HG02588 (cell line): Measurements from ENCODE around the gene SLC8A1.

ENCODE experiments used
- ATAC-seq: cut with Tn5 transposase; IDR thresholded peaks from one replicate; pipeline ENCODE4 v1.9.1; 2021; ENCODE audit warnings: mild to moderate bottlenecking, moderate library complexity; ENCODE audit not compliant: unreplicated experiment

Gene SLC8A1

DNA sequence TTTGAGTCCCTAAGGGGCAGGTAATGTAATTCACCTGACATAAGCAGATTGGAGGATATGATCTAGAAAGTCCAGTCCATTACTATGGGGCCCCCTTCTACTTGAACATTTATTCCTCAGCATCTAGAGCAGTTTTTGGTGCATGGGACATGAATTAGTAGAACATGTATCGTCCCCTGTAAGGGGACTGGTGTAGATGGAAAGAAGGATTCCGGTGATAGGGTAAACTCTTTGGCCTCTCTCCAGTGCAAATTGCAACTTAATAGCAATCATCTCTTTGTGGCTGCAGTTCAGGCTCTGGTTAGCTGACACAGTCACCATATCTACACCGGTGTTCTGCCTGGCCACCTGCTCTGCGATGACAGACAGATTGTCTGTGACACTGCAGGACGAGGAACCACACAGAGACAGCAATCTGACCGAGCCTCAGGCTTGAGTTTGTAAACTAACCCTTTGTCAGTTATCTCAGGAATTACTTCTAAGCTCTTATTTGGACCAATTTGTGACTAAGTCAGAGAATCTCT lies 6.4 kb upstream of the SLC8A1 start:
- no peak for ATAC-seq

DNA sequence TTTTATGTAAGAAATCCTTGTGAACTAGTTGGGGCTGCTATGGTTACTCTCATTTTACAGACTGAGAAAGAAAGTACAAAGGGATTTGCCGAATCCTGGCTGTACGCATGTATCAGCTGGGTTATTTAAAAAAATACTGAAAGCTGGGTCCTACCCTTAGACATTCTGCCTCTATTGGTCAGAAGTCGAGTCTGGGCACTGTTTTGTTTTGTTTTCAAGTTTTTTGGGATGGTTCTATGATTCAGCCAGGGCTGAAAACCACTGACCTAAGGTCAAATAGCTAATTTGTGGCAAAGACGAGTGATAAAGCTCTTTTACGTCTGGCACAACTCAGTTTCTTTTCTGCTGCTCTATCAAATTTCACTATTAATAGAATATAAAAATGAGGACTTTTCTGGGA lies 5.9 kb upstream of the SLC8A1 start:
- no peak for ATAC-seq

DNA sequence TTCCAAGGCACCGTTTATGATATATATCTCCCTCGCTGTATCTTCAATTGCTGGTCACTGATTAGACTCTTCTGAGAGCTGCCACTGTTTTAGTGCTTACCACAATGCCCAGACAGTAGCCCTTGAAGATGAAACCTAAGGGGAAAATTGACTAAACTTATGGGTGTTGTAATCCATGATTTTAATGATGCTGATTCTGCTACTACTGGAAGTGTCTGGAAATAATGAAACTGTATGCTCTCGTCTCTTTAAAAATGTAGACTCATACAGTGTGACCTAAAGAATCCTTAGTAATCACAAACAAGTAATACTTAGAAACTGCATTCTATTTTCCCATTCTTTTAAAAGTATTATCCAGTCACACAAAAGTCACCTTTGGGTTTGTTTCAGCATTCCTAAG lies 5.5 kb upstream of the SLC8A1 start:
- ATAC-seq, result no peak

DNA sequence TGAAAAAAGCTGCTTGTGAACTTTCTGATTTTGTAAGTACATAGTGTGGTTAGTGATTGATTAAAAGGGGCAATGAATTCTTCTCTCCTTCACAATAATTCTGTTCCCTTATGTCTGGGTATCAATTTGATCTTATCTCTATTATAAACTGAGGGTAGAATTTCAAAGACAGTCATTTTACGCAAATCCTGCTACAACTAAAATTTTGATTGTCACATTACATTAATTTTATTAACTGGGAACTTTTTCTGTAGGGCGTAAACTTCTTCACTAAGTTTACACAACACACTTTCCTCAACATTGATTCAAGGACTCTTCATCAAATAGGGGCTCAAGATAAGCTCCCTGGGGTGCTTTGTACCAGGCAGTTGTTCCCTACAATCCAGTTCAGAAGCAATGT lies 5.0 kb upstream of the SLC8A1 start:
- ATAC-seq, result no peak

DNA sequence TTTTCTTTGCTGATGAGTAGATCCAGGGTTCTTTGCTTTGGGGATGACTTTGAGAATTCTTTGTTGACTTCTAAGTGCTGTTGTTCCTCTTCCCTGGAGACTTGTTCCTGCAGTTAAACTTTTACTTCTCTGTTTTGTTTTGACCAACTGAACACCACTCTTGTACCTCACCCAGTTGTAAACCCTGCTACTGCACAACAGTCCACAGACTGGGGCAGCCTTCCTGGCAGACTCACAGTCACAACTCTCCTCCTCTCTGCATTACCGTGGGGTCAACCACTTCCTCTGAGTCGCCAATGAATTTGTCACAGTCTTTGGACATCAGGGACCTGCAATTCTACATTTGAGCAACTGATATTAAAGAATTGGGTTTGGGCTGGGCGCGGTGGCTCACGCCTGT lies 3.8 kb upstream of the SLC8A1 start:
- ATAC-seq, result no peak

DNA sequence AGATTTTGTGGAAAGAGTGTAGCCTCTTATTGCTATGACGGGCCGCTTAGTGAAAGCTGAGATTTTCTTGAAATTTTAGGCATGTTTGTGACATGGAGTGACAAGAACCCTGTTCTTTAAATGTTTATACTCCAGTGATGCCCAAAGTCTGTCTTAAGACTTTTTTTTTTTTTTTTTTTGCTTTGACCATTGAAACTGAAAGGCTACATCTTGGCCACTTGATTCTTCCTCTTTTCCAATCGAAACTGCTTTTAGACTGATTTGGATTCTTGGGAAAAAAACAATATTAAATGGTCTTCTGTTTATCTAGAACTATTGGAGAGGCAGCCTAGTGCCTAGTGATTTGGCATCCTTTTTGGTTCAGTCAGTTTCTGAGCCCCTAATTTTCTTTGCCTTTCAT lies 2.4 kb upstream of the SLC8A1 start:
- ATAC-seq, result no peak

DNA sequence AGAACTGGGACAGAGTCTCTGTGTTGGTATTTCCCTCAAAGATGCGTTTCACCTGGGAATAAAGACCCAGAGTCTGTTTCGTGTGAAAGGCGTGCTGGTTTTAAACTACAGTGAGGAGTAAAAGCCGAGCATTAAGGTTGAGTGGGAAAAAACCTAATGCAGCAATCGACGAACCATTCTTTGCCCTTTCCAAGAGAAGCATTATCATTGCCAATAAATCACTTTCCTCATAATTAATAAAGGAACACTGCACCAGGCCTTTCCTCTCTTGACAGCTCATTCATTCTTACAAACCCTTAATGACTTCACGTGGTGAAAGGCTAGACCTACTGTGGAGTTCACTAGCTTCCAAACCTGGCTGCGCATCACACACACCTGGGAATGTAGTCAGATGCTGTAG lies 896 bp upstream of the SLC8A1 start:
- ATAC-seq, result no peak

DNA sequence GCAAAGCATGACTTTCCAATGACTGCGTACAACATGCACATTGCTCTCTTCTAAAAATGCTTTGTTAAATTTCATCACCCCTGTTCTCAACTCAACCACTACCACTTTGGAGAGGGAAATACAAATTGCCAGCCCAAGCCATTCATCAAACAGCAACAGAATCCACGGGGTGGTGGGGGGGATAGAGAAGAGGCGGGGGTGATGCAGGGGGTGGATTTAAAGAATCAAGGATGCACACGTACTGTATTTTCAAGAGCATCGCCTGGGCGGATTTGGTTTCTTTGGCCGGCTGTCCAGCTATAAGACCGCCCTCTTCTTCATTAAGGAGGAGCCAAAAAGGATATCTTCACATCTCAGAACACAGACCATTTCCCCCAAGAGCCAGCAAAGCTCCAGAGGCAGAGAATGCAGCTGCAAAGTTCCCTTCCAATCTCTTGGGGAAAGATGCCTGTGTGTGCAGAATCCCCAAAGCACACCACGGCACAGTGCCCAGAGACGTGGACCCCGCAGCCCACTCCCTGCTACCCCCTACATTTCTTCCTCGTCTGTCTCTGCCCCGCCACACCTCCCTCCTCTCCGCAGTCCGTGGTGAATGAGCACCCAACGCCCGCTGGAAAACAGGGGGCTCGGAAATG lies 977 bp downstream of the SLC8A1 start:
- ATAC-seq, result no peak

DNA sequence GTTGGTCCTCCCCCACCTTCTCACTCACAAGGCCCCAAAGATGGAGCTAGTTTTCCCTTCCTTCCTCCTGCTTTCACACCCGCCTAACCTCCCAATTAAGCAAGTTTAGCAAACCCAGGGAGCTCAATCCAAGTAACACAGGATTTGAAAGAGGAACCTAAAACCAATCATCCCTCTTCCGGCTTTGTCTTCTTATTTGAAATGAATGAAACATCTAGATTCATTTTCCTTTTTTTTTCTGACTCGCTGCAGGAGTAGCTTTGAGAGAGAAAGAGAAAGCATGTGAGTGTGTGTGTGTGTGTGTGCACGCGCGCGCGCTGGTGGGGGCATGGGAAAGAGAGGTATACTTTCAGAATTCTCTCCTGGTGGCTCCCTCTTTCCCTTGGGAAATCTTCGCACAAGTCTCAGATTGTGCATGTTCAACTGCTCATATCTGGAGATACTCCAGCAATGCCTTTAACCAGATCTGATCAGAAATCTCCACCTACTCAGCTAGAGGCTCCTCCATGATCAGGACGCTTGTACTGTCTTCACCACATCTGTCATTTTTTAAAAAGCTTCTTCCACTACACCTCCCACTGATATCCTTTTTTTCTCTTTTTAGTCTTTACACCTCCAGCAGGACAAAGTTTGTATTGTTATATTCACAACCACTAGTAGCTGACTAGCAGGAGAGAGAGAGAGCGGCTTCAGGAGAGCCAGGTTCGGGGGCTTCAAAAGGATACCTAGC lies 1.7 kb downstream of the SLC8A1 start:
- no peak for ATAC-seq

DNA sequence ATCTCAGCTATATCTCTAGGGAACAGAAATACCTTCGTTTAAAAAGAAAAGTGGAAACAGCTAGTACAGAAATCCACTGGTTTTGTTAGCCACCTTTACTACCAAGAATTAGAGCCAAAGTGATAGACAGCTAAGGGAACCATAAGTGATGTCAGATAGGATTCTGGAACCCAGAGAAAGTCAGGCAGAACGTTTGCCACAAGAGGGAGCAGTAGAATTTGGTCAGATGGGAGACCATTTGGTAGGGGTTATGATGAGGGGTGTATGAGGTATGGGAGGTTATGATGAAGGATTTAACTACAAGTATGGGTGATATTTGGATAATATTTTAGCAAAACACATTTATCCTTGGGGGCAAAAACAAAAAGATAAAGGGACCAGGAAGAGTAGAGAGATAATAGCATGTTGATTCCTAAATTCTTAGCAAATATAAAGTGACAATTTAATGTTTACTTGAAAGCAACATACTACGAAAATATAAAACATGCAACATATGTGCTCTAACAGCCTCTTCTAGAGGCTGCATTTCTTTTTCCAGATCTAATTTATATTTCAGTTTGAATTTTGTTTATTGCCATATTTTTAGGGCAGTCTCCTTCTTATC lies 3.3 kb downstream of the SLC8A1 start:
- no peak for ATAC-seq

DNA sequence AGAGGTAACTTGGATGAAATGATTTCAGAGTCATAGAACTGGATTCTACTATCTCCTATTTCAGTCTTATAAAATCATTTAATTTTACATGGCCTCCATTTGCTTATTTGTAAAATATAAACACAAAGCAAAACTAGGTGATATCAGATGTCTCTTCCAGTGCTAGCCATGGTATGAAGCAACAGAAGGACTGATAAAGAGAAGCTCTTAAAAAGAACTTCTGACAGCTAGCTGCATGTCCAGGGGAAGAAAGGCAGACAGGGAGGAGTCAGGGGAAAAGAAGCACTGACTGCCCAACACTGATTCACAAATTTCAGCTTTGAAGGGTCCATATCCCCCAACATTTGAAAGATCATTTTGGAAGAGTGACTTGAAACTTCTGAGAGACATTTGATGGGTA lies 6.4 kb downstream of the SLC8A1 start:
- no peak for ATAC-seq

DNA sequence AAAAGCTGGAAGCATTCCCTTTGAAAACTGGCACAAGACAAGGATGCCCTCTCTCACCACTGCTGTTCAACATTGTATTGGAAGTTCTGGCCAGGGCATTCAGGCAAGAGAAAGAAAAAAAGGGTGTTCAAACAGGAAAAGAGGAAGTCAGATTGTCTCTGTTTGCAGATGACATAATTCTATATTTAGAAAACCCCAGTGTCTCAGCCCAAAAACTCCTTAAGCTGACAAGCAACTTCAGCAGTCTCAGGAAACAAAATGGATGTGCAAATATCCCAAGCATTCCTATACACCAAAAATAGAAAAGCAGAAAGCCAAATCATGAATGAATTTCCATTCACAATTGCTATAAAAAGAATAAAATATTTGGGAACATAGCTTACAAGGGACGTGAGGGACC lies 11.1 kb downstream of the SLC8A1 start:
- ATAC-seq, result no peak

DNA sequence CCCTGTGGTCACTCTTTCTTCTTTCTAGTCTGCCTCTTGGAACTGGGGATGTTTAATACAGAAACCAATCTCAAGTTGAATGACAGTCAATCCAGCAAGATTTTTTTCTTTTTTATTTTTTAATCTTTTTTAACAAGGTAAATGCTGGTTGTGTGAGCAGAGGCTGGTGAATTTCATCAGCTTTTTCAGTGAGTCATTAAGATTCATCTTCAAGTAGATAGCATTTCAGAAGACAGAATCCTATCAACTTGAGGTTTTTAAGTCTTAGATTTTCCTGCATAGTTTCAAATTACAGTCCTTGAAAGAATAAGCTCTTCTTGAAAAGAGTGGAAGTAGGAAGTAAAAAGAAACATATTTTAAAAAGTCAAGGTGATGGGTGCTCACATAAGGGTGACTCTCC lies 12.4 kb downstream of the SLC8A1 start:
- no peak for ATAC-seq

DNA sequence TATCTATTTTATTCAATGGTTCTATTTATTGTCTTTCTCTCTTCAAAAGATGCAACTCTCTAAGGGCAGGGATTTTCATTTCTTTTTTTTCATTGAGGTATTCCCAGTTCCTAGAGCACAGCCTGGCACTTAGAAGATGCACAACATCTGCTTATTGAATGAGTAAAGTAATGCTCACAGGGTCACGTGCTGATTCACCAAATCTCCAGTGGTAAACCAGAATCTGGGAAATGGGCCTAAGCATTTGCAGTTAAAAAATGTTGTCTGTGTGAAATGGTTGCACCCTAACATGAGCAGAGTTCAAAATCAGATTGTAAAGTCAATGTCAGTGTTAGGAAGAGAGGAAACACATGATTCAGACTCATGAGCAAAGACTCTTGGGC lies 15.8 kb downstream of the SLC8A1 start:
- no peak for ATAC-seq

DNA sequence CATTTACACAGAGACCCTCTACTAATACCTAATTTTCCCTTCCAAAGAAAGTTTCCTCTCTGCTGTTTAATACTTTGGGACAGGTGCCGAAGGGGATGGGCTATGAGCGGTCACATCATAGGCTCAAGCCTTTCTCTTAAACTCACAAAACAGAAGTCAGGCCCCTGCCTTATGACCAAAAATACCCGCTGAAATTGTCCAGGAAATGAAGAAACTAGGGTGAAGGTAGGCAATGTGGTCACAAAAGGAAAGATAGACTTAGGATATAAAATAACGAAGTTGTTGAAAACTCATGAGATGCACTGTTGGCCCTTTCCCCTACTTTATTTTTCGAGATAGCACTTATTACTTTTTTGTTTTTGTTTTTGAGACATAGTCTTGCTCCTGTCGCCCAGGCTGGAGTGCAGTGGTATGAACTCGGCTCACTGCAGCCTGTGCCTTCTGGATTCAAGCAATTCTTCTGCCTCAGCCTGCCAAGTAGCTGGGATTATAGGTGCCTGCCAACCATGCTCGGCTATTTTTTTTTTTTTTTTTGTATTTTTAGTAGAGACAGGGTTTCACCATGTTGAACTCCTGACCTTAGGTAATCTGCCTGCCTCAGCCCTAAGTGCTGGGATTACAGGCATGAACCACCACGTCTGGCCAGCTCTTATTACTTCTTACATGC lies 16.3 kb downstream of the SLC8A1 start:
- ATAC-seq, result no peak

DNA sequence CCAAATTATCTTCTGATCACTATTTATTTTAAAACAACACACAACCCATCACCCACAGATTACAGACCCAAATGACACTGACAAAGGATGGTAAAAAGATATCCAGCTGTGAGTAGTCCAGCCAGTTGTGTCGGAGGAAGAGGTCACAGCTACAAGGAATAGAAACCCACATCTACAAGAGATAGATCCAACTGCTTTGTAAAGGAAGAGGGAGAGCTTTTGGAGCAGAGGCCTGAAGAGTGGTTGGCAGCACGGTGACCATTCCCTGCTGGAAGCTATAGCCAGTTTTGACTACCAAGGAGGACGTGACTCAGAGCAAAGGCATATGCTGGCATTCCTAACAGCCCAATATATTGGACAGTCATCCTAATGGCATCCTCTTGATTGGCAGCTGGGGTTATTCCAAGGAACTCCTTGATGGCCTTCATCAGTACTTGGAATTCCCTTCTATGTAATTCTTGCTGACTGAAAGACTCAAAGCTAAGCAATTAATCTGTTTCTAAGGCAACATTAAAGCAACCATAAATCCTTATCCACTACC lies 17.1 kb downstream of the SLC8A1 start:
- no peak for ATAC-seq

DNA sequence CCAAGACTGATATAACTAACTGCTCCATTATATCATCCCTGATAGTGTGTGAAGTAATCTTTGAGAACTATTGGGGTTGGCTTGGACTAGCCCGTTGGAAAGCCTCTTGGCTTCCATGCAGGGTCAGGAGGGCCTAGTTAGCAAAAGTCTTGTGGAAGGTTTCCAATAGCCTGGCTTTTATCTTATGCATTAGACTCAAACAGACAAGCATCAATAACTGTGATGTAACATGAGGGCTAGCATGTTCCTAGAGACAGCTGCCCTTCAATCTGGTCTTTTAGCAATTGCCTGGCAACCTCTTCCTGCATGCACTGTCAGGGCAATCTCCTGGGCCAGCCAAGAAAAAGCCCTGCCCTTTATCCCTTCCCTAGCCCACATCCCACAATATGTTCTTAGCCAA lies 18.2 kb downstream of the SLC8A1 start:
- ATAC-seq, result no peak

DNA sequence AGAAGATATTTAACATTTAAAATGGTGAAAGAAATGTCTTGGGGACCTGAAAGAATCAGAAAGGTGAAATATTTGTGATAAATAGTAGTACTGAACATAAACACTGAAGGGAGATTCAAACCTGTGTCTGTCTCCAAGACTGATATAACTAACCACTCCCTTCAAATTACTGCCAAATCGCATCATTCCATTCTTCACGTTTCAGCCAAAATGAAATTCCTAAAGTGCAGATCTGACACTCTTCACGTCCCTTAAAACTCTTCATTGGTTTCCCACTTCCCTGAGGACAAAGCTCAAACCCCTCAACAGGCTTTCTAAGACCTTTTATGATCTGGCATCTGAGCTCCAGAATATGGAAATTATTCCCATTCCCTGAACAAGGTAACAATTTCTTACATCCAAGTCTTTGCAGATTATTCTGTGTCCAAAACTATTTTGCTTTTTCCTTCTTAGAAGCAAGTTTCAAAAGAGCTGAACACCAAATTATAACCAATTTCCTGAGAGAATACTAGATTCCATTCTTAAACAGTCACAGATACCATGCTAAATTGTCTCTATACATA lies 18.9 kb downstream of the SLC8A1 start:
- no peak for ATAC-seq

DNA sequence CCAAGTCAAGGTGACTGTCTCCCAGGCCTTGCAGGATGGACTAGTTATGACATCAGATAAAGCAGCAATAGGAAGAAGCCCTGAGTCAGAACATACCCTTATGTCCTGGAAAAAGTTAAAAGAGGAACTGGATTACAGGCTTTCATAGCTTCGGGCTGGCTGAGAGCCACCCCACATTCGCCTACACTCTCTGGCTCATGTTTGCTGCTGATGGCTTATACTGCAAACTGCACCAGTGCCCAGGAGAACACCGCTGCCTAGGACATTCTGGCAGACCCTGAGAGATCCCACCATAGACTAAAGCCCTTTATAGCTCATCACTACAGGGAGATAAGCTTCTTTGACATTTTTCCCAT lies 20.3 kb downstream of the SLC8A1 start:
- no peak for ATAC-seq

DNA sequence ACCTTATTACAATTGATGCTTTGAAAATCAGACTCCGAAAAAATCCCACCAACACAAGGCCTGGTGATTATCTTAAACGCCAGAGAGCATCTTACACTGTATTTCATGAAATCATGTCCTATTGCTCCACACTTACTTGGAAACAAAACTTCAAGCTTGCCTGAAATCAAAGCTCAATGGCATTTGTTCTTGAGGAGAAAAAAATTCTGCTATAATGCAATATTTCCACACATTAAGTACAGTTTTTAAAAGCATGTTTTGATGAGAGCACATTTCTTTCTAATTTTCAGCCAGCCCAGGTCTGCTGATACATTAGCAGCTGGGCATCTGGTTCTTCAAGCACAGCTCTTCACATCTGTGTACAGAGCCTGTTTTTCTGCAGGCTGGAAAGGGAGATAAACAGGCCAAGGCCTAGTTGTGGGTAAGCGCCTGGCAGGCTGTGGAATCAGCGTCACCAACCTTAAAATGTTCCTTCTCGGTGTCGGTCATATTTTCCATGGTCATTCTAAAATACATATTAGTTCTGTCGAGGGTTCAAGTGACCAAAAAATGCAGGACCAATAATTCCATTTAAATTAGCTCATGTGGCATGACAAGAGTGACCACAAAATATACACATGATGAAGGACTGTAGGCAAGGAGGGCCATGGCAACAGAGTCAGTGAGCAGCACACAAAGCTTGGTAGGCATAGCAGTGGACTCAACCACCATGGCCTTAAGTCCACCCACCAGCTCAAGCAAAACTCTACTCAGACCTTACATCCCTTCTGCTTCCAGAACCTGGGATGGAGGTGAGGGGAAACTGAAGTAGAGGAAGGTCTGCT lies 20.9 kb downstream of the SLC8A1 start:
- ATAC-seq, result no peak
